ENCODE measurements around the gene TECTB. TPM values are rescaled to one million over a fixed set of nuclear protein-coding genes. Genes with fewer than 3 reads are reported as not detected.

TECTB gene
- total RNA-seq, 1 experiment from 2014 or later, result not detected

GRCh38 chr10:112286837-112287818 lies 3.9 kb downstream of the TECTB start:
- CTCF ChIA-PET, result no interaction called here
- no peaks in the 10 kb centered on the region for H3K36me3 ChIP-seq (ENCODE audit: control insufficient read depth, insufficient read depth, low read length)

More at GRCh38 chr10:112286837-112287818, 3.9 kb downstream of the TECTB start:
- in situ Hi-C loops (cut with HindIII; ENCODE audit: low pct_unique_long_range_greater_than_20kb, low sequenced_read_pairs), result no loop called here
- Histone ChIP-seq H3K4me1 (ENCODE audit: control insufficient read depth, insufficient read depth, low read length) (no peaks in the 10 kb centered on the region), H3K27me3 (ENCODE audit: control insufficient read depth, insufficient read depth, low read length) (peaks cover 14% of the 10 kb centered on the region), H3K9me3 (ENCODE audit: control insufficient read depth, insufficient read depth, low read depth, low read length) (no peaks in the 10 kb centered on the region), H3K27ac (ENCODE audit: low read length) (no peak overlapping the region), H3K4me3 (ENCODE audit: low read depth in 2 of 2, low read length in 2 of 2) (no peak overlapping the region)
- DNase-seq (ENCODE audit: low read depth, low spot score) (no peak), ATAC-seq (no peak)
- TF ChIP-seq TCF7L2 (IDR thresholded peaks at IDR 0.05; ENCODE audit: low read depth, low read length) (no peak), REST (IDR thresholded peaks at IDR 0.05; ENCODE audit: insufficient read depth in 1 of 2, low read depth in 2 of 2, low read length in 1 of 2) (no peak), SIN3A (IDR thresholded peaks at IDR 0.05; ENCODE audit: borderline replicate concordance, insufficient read depth, low read depth, low read length) (no peak), CTCF (IDR thresholded peaks at IDR 0.05) (no peak), POLR2AphosphoS5 (IDR thresholded peaks at IDR 0.05; ENCODE audit: low read depth, low read length) (no peak)
- BruUV-seq (replicated peaks), result no TSS peak
- POLR2A ChIA-PET, result interaction anchor here (0.5 kb wide), 1 partner anchor 109 kb away, joined by 3 read pairs; no protein-coding TSS in a partner anchor
- intact Hi-C loops (cut with micrococcal nuclease; ENCODE audit: unreplicated experiment), result no loop called here

All from Panc1 (cell line).